ENCODE measurements around the gene NSD1. TPM values are rescaled to one million over a fixed set of nuclear protein-coding genes. Genes with fewer than 3 reads are reported as not detected.

NSD1 gene
- total RNA-seq, 1 donor from 2014 or later, result 98.2 TPM

- DNase-seq, result no peak
Observed at GRCh38 chr5:177098120-177098469, 35.5 kb upstream of the NSD1 start.

- DNase-seq, result peak; percentile 97
Observed at GRCh38 chr5:177098470-177099141, 35.0 kb upstream of the NSD1 start.

DNA sequence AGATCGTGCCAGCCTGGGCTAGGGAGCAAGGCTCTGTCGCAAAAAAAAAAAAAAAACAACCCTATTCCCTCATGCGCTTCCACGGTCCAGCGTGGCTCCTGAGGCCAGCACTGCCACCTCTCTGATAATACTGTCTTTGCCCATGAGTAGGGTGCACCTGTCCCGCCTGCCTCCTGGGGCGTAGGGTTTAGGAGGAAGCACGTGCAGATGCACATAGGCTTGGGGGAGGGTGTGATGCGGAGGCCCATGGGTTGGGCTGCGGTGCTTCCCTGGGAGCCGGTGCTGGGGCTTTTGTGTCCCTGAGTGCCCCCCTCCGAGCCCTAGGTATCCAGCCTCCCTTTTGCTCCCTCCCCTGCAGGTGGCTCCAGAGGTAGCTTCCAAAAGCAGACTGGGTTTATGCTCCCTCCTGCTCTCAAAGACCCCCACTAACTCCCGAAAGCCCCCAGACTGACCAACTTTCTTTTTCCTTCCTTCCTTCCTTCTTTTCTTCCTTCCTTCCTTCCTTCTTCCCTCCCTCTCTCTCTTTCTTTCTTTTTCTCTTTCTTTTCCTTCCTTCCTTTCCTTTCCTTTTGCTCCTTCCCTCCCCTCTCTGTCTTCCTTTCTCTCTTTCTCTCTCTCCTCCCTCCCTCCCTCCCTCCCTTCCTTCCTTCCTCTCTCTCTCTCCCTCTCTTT lies 34.0 kb upstream of the NSD1 start:
- peak; percentile 61 for DNase-seq

DNA sequence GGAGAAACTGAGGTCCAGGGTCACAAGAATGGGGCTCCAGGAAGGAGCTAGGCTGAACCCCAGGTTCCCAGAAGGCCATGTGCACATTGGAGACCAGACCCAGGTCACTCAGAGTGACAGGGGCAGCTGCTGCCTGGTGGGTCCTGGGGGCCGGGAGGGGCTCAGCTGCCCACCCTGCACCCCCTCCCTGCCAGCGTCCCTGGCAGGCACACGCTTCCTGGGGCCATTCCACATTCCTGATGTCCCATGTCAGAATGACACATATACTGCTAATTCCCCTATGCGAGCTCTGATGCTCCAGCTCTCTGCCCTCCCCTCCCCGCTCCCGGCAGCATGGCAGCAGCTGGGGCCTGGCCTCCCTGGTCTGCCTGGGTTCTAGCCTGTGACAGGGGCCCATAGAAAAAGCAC lies 32.9 kb upstream of the NSD1 start:
- peak; percentile 96 for DNase-seq

DNA sequence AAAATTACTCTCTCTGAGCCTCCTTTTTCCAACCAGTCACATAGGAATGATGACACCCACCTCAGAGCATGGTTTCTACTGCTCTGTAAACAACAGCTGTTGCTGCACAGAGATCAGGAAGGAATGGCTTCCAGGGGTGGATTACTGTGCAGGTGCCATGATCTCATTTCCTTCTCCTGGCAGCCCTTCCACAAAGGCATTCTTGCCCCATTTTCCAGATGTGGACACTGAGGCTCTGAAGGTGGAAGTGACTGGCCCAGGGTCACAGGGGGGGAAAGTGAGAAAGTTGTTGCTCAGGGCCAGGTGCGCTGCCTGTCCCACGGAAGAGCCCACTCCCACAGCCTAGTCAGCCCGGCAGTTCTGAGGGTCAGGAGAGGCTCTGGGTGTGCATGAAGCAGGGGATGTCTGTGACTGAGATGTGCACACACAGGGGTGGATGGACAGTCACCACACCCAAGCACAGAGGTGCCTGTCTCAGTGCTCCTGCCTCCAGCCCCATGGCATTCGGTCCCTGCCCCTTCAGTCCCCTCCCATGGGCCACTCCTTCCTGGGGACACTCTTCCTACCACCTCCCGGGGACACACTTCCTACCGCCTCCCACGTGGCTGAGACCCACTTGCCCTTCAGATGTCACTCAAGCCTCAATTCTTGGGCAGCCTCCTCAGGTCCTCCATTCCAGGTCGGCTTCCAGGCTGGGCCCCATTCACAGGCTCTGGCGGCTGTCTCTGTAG lies 29.9 kb upstream of the NSD1 start:
- peak; percentile 68 for DNase-seq

- peak; percentile 92 for DNase-seq
Observed at GRCh38 chr5:177105691-177106476, 27.7 kb upstream of the NSD1 start.

- DNase-seq, result no peak
Observed at GRCh38 chr5:177107159-177107558, 26.4 kb upstream of the NSD1 start.

DNA sequence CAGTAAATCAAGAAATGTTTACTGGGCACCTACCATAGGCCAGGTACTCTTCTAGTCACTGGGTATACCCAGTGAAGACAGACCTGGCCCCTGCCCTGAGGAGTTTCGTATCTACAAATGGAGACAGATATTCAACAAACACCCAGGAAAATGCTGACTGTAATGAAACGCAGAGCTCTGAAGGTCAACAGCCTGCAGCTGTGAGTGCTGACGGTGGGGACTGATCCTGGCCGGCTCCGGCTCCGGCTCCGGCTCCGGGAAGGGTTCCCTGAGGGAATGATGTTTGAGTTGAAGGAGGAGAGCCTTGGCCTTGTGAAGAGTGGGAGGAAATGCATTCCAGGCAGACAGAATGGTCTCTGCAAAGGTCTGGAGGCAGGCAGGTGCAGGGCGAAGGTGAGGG lies 23.8 kb upstream of the NSD1 start:
- peak; percentile 75 for DNase-seq

- peak; percentile 80 for DNase-seq
Observed at GRCh38 chr5:177111720-177112394, 21.7 kb upstream of the NSD1 start.

DNA sequence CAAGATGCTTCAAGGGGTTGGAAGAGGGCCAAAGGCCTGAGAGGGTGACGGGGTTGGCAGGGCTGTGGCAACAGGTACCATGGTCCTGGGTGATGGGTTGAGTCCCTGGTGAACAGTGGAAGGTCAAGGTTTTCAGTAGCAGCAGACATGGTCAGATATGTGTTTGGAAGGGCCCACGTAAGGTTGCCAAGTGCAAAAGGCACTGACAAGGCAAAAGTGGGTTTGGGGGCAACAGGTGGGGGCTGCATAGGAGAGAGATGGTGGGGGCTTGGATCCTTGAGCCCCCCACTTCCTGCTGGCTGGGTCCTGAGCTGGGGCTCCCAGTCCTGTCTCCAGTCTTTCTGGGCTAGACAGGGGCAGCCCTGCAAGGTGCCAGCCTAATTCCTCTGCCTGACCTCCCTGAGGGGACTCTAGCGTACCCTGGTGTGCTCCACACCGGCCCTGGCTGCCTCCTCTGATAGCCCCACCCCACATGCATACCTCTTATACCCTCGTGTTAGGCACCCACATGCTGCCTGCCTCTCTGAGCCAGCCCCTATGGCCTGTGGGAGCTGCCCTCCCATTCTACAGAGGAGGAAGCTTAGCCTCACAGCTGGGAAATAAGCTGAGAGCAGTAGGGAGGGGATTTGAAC lies 20.9 kb upstream of the NSD1 start:
- no peak for DNase-seq

DNA sequence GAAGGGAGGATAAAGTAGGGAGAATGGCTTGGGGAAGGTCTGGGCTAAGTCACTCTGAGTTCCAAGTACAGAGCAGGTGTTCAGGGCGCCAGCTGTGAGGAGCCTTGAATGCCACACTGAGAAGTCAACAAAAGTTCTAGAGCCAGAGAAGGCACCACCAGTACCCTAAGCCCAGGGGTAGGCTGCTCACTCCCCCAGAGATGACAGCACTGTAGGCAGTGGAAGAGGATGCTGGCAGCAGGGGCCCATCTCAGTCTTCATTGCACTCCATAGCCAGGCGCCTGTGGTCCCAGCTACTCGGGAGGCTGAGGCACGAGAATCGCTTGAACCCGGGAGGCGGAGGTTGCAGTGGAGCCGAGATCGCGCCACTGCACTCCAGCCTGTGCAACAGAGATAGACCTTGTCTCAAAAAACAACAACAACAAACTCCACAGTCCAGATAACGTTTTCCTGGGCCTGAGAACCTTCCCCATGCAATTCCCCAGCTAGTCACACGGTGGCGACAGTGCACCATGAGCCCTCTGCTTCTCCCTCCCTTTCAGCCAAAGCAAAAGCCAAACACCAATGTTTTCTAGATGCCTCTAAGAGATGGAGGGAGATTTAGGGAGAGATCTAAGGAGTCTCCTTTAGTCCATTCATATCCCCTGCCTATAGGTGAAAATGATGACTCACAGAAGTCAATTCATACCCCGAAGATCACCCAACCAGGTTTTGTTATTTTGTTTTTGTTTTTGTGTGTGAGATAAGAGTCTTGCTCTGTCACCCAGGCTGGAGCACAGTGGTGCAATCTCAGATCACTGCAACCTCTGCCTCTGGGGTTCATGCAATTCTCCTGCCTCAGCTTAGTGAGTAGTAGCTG lies 19.8 kb upstream of the NSD1 start:
- peak; percentile 92 for DNase-seq

- peak; percentile 95 for DNase-seq
Observed at GRCh38 chr5:177116631-177117373, 16.8 kb upstream of the NSD1 start.

GRCh38 chr5:177117441-177118045 lies 16.0 kb upstream of the NSD1 start:
- no peak for DNase-seq

GRCh38 chr5:177122566-177122965 lies 11.0 kb upstream of the NSD1 start:
- DNase-seq, result no peak

GRCh38 chr5:177123789-177124485 lies 9.6 kb upstream of the NSD1 start:
- no peak for DNase-seq

DNA sequence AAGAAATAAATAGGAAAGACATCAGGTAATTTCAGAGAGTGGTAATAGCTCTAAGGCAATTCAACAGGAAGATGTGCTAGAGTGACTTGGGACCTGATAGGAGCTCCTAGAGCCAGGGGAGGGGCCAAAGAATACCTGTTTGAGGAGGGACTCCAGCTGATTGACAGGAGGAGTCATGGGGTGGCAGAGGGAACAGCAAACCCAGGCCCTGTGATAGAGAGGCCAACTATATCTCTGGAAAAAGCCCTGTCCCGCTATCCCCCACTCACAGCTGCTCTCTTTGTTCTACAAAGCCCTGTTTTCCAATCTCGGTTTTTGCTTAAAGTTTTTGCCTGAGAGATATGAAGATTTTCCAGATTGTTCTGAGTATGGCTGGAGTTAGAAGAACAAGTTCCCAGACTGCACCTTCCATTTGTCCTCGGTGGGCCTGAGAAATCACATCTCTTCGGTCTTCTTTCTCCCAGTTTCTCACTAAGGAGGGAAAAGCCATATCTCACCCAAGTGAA lies 9.0 kb upstream of the NSD1 start:
- no peak for DNase-seq

GRCh38 chr5:177126771-177127170 lies 6.8 kb upstream of the NSD1 start:
- DNase-seq, result no peak

DNA sequence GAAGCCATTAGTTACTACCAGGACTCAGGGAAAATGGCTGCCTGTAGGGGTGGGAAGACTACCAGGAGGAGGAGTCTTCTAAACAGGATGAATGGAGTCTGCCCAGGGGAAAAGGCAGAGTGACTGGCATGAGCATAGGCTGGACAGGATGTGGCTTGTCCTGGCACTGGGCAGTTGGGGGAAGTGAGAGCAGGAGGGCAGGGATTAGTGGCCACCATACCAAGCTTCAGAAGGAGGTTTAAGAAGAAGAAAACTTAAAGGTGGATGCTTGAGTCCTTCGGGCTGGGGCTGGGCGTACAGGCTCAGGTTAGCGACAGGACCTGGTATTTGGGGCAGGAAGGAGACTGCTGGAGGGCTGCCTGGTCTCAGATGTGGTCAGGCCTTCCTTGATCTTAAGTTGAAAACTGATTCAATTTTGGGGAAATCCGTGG lies 5.0 kb upstream of the NSD1 start:
- DNase-seq, result no peak
